ENCODE measurements around the gene SLFN12L.

Gene SLFN12L

DNA sequence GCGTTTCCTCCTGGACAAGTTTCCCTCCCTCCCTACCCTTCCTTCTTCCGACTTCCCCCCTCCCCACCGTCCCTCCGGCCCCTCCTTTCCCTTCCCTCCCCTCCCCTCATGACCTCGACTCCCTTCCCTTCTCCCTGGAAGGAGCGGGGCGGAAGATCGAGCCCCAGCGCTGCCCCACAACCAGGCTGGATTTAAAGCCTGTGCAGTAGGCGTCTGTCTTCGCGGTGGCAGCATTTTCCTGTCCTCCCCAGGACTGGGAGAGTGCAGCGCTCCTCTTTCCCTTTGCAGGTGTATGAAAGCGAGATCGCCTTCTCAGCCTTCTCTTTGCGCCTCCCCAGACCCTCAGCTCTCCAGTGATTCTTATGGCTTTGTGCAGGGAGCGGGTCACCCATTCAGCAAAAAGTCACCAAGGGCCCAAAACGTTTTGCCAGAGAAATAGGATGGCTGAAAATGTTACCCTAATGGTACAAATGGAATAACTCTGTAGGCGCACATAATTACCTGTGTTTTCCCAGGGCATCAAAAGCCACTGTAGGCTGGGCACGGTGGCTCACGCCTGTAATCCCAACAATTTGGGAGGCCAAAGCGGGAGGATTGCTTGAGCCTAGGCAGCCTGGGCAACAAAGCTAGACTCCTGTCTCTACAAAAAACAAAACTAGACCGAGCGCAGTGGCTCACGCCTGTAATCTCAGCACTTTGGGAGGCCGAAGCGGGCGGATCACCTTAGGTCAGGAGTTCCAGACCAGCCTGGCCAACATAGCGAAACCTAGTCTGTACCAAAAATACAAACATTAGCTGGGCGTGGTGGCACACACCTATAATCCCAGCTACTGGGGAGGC lies 40.8 kb downstream of the SLFN12L start:
- TF ChIP-seq, protein P1, sequence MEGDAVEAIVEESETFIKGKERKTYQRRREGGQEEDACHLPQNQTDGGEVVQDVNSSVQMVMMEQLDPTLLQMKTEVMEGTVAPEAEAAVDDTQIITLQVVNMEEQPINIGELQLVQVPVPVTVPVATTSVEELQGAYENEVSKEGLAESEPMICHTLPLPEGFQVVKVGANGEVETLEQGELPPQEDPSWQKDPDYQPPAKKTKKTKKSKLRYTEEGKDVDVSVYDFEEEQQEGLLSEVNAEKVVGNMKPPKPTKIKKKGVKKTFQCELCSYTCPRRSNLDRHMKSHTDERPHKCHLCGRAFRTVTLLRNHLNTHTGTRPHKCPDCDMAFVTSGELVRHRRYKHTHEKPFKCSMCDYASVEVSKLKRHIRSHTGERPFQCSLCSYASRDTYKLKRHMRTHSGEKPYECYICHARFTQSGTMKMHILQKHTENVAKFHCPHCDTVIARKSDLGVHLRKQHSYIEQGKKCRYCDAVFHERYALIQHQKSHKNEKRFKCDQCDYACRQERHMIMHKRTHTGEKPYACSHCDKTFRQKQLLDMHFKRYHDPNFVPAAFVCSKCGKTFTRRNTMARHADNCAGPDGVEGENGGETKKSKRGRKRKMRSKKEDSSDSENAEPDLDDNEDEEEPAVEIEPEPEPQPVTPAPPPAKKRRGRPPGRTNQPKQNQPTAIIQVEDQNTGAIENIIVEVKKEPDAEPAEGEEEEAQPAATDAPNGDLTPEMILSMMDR (conservative IDR thresholded peaks at IDR 0.05; ENCODE audit: low read depth, low read length): no peak
- no peak for DNase-seq (ENCODE audit: low read depth)
- no peak overlapping the region for H3K4me3 ChIP-seq (ENCODE audit: low read length)

DNA sequence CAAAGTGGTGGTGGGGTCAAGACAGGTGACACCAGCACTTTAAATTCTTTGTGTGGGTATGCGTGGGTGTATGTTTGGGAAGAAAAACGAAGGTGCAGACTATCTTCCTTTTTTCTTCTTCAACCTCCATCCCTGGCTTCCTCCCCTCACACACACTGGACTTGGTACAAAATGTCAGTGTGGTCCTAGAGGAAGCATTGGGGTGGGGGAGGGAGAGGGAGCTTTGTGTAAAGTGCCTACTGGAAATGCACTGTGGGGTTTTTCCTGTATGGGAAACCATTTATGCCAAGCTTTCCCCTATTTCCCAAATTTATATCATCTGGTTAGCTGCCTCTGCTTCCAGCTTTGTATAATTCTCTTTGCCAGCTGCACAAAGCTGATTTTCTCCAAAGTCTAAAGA lies 44.4 kb downstream of the SLFN12L start:
- no peak overlapping the region for H3K4me3 ChIP-seq (ENCODE audit: low read length)
- TF ChIP-seq, protein P1 (conservative IDR thresholded peaks at IDR 0.05; ENCODE audit: low read depth, low read length): no peak
- DNase-seq (ENCODE audit: low read depth): no peak

DNA sequence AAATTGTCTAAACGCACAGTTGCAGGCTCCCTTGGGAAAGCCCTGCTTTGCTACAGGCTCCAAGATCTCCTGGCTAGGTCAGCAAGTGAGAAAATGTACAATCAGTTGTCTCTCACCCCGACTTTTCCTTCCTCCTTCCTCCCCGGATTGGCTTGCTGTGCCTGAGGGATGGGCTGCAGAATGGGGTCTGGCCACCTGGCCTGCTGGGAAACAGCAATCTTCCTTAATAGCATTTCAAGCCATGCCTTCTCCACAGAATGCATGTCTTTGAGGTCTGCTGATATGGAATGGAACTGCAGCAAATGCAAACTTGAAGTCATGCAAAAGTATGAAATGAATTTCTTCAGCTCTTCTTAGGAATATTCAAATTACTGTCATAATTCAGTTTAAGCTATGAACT lies 46.1 kb downstream of the SLFN12L start:
- DNase-seq (ENCODE audit: low read depth): no peak
- no peak overlapping the region for H3K4me3 ChIP-seq (ENCODE audit: low read length)
- TF ChIP-seq, protein P1 (conservative IDR thresholded peaks at IDR 0.05; ENCODE audit: low read depth, low read length): no peak

DNA sequence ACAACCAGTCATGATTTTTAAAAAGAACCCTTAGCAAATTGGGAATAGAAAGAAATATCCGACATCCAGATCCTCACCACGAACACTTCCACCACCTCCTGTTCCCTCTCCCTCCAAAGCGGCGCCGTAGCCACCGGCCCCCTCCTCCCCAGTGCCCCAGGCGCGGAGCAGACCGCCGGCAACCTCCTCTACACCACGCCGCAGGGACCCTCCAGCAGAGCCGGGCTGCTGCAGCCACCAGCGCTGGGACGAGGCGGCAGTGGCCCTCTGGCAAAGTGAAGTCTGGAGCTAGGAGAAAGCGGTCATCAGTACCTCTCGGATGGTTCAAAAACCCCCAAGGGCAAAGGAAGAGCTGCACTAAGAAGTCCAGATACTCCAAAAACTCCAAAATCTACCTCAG lies 47.5 kb downstream of the SLFN12L start:
- H3K4me3 ChIP-seq (ENCODE audit: low read length): no peak overlapping the region
- no peak for DNase-seq (ENCODE audit: low read depth)
- TF ChIP-seq, protein P1 (conservative IDR thresholded peaks at IDR 0.05; ENCODE audit: low read depth, low read length): no peak

DNA sequence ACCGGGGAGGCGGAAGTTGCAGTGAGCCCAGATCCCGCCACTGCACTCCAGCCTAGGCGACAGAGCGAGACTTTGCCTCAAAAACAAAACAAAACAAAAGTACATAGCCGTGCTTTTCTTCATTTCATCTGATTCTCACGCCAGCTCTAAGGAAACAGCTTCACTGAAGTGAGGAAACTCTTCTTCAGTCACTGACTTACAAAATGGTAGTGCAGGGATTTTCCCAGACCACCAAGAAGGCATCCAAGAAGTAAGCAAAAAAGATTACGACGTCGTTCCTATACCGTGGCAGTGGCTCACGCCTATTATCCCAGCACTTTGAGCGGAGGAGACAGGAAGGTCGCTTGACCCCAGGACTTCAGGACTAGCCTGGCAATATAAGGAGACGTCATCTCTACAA lies 48.5 kb downstream of the SLFN12L start:
- TF ChIP-seq, protein P1 (conservative IDR thresholded peaks at IDR 0.05; ENCODE audit: low read depth, low read length): no peak
- H3K4me3 ChIP-seq (ENCODE audit: low read length): no peak overlapping the region
- no peak for DNase-seq (ENCODE audit: low read depth)

DNA sequence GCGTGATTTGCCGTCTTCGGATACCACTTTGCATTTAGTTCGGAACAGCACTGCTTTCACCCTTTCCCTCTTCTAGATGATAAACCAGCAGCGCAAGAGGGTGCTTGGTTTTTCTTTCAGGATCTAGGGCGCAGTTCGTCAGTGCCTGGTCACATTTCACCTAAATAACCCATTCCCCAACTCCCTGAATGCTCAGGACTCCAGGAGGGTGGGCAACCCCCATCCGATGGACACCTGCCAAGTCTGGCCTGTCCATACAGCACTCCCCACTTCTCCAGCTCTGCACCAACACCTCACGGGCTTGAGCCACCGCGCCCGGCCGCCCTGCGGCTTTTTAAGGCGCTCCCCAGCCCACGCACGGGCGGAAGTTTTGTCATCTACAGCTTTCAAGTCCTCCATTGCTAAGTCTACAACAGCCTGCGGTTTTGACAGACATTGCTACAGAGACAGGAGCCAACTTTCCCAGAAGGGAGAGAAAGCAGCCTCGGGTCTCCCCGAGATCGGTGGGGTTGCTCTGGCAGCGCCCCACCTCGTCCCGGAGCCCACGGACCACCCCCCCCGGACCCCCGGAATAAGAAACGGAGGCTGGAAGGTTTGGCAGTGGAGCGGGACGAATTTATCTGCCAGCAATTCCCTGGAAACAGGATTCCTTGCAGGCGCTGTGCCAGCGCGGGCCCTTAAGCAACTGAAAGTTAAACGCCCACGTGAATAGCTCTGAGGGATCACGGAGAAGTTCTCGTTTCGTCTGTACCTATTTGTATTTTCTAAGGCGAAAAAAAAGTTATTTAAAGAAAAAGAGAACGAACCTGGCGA lies 50.4 kb downstream of the SLFN12L start:
- peak overlapping the region; percentile 36 for H3K4me3 ChIP-seq (ENCODE audit: low read length)
- DNase-seq (ENCODE audit: low read depth): no peak
- TF ChIP-seq, protein P1 (conservative IDR thresholded peaks at IDR 0.05; ENCODE audit: low read depth, low read length): no peak
